HG03442 (cell line): ENCODE data around the gene STAC3.
A peak's percentile ranks its signal among the peaks of the same experiment; 100 is the strongest.

Source experiments
- ATAC-seq: cut with Tn5 transposase; IDR thresholded peaks from one replicate; pipeline ENCODE4 v1.9.1; 2021; ENCODE audit warnings: mild to moderate bottlenecking, moderate library complexity; ENCODE audit not compliant: unreplicated experiment

STAC3 gene

GRCh38 chr12:57236201-57236924, 14.6 kb downstream of the STAC3 start:
- ATAC-seq, result no peak

GRCh38 chr12:57235728-57236131, 15.3 kb downstream of the STAC3 start:
- no peak for ATAC-seq

- ATAC-seq, result no peak
Observed at GRCh38 chr12:57235017-57235727, 15.8 kb downstream of the STAC3 start.

GRCh38 chr12:57234571-57235016, 16.4 kb downstream of the STAC3 start:
- ATAC-seq, result no peak

- no peak for ATAC-seq
Observed at GRCh38 chr12:57234233-57234570, 16.8 kb downstream of the STAC3 start.

GRCh38 chr12:57233357-57234232, 17.4 kb downstream of the STAC3 start:
- ATAC-seq, result no peak

- no peak for ATAC-seq
Observed at GRCh38 chr12:57232156-57232756, 18.7 kb downstream of the STAC3 start.

GRCh38 chr12:57231276-57232021, 19.5 kb downstream of the STAC3 start:
- no peak for ATAC-seq

GRCh38 chr12:57230381-57231155, 20.4 kb downstream of the STAC3 start:
- ATAC-seq, result no peak

GRCh38 chr12:57229634-57230380, 21.2 kb downstream of the STAC3 start, which contains the start of gene SHMT2:
Gene SHMT2 (plus strand): TSS chr12:57229711. CDS start chr12:57229779, 68 bp downstream.
- peak; percentile 54 for ATAC-seq

GRCh38 chr12:57229046-57229633, 21.8 kb downstream of the STAC3 start:
- peak; percentile 8 for ATAC-seq

- ATAC-seq, result no peak
Observed at GRCh38 chr12:57227315-57228115, 23.5 kb downstream of the STAC3 start.

- no peak for ATAC-seq
Observed at GRCh38 chr12:57226588-57227314, 24.2 kb downstream of the STAC3 start.

- no peak for ATAC-seq
Observed at GRCh38 chr12:57225680-57226210, 25.2 kb downstream of the STAC3 start.

GRCh38 chr12:57224973-57225679, 25.9 kb downstream of the STAC3 start:
- no peak for ATAC-seq
